GM12801 (cell line): ENCODE measurements around the gene TINCR.

Experiments used
- TF ChIP-seq, protein P1 (sequence below): IDR thresholded peaks from one replicate; pipeline ENCODE4 v1.5.1; 2011; ENCODE audit warnings: control low read depth; ENCODE audit not compliant: insufficient read length; ENCODE audit errors: extremely low read depth

TINCR gene

DNA sequence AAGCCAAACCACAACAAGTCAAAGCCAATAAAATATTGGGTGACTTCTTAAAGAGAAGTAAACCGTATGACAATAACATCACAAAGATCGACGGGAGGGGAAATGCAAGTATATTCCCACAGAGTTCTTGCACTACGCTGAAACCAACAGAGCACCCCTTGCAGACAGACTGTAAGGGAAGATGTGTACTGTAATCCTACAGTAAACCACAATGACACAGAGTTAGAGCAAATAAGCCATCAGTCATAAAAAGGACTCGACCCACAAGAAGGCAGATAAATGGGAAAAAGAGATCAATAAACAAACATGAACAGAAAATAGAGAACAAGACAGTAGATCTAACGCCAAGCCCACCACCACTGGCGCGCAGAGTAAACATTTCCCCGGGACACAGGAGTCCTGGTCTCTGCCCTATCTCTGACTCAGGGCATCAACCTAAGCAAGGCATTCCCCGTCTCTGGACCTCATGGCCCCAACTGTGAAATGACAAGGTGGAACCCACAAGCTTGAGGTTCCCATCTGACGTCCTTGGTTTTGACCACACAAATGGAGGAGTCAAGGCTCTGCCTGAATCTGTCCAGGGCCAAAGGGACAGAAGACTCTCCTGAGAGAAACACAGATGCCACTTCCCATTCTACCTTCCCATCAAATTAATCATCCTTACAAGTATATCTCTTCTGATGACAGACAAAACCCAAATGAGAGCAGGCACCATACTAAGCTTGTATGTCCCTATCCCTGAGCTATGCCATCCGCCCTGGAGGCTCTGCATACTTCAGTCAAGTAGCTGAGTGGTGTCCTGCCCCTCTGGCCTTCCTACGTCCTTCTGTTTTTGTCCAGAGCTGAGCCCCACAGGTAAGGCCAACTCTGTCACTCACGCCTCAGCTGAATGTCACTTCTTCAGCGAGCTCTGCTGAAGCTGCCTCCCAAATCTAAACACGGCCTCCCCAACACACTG is 39.8 kb upstream of the TINCR start:
- TF ChIP-seq, protein P1, sequence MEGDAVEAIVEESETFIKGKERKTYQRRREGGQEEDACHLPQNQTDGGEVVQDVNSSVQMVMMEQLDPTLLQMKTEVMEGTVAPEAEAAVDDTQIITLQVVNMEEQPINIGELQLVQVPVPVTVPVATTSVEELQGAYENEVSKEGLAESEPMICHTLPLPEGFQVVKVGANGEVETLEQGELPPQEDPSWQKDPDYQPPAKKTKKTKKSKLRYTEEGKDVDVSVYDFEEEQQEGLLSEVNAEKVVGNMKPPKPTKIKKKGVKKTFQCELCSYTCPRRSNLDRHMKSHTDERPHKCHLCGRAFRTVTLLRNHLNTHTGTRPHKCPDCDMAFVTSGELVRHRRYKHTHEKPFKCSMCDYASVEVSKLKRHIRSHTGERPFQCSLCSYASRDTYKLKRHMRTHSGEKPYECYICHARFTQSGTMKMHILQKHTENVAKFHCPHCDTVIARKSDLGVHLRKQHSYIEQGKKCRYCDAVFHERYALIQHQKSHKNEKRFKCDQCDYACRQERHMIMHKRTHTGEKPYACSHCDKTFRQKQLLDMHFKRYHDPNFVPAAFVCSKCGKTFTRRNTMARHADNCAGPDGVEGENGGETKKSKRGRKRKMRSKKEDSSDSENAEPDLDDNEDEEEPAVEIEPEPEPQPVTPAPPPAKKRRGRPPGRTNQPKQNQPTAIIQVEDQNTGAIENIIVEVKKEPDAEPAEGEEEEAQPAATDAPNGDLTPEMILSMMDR: no peak

DNA sequence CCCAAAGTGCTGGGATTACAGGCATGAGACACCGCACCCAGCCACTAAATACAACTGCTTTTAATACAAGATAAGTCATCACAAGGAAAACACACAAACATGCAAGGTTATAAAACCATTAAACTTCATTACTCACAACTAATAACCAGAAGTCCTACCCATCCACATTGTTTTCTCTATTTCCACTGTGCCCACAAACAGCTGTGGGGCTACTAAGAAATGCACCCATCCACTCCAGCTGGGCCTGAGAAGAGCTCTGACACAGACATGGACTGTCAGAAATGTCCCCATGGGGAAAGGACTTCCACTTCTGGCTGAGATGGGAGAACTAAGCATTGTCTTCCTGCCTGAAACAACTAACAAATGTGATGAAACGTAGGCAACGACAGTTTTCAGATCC is 37.6 kb upstream of the TINCR start:
- TF ChIP-seq, protein P1: no peak

DNA sequence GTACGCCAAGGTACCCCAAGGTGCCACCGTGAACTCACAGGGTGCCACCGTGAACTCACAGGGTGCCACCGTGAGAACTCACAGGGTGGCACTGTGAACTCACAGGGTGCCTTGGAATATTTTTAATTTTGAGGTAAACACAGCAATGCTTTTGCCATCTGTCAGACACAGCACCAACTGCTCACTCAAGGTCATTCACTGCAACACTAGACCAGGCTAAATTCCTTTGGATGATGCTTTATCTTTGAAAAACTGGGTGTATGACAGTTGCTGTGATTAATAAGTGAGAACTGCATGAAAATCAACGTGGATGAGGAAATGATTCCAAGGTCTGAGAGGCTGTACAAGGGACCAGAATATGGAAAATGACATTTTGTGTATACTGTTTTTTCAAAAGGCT is 35.9 kb upstream of the TINCR start:
- TF ChIP-seq, protein P1: no peak

DNA sequence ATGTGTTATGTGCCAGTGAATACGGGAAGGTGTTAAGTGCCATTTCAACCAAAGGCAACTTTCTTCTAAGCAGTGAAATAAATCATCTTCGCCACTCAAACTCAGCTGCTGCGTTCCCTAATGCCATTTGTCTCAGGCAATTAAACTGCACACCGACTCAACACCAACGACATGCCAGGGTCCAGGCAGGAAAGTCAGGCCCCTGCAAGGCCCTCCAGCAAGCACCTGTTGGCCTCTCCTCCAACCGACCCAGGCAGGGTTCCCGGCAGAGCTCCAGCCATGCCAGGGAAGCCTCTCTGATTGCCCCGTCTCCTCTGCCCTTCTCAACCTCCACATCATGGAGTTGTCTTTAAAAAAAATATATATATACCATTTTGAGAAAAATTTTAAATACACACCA is 33.0 kb upstream of the TINCR start:
- TF ChIP-seq, protein P1: no peak

DNA sequence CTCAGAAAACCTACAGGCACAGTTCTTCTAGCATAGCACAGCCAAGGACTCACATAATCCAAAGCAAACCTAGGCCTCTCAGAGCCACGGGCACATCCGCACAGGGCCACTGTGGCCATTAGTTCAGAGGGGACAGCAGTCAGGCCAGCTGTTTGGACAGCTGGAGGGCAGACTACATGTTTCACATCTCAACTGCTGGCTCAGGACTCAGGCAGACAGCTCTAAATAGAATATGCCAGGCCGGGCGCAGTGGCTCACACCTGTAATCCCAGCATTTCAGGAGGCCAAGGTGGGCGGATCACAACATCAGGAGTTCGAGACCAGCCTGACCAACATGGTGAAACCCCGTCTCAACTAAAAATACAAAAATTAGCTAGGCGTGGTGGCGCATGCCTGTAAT is 28.0 kb upstream of the TINCR start:
- TF ChIP-seq, protein P1: no peak

DNA sequence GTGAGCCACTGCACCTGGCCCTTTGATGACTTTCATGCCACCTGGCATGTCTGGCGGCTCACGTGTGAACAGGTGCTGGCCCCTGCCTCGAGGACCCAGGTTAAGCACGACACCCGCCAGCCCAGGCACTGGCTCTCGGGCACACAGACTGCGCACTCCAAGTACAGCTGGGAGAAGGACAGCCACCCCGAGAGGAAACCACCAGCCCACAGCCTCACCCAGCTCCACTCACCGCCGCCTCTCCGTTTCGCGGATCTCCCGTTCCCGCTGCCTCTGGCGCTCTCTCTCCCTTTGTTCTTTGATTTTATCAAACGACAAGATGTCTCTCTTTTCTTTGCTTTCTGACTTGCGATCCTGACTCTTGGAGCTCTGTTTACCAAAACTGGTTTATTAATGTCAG is 27.4 kb upstream of the TINCR start:
- TF ChIP-seq, protein P1: no peak

DNA sequence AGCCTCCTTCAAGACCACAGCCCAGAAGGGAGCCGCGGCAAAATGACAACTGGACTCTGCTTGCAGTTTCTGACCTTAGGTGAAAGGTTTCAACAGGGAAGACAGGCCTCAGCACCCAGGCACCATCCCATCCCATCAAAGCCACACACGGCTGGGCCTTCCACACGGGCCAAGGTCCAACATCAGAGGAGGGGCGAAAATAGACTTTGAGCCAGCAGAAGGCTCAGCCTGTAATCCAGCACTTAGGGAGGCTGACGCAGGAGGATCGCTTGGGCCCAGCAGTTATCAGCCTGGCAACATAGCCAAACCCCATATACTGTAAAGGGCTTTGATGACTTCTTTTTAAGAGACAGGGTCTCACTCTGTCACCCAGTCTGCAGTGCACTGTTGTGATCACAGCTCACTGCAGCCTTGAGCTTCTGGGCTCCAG is 26.8 kb upstream of the TINCR start:
- TF ChIP-seq, protein P1: no peak
